GM12891 (cell line): ENCODE data around the gene DGCR2.

ENCODE experiments used
- POLR2A ChIP-seq: IDR thresholded peaks from 2 replicates; pipeline ENCODE4 v1.6.1; 2011; ENCODE audit warnings: low read depth, low read length, control low read depth
- POLR2AphosphoS5 ChIP-seq: IDR thresholded peaks from 2 replicates; pipeline ENCODE4 v1.6.1; 2011; ENCODE audit warnings: low read depth, low read length, control low read depth
- SPI1 ChIP-seq: IDR thresholded peaks from 2 replicates; pipeline ENCODE4 v1.6.1; 2011; ENCODE audit warnings: low read depth, low read length, control low read depth
- TAF1 ChIP-seq: IDR thresholded peaks from 2 replicates; pipeline ENCODE4 v1.6.1; 2011; ENCODE audit warnings: low read depth, low read length, control low read depth

GRCh38 chr22:19003508-19003907, 118.7 kb downstream of the DGCR2 start:
- TF ChIP-seq SPI1 (no peak), POLR2A (no peak), TAF1 (no peak), POLR2AphosphoS5 (no peak)
